DLD1 (cell line): Measurements from ENCODE around the gene SLIT3.

ENCODE experiments used
- in situ Hi-C: cut with HindIII; loops from 2 replicates; pipeline ENCODE4 v1.10.0; 2017; ENCODE audit warnings: low sequenced_read_pairs

SLIT3 gene

GRCh38 chr5:168944004-168944403 is 356.9 kb downstream of the SLIT3 start:
- in situ Hi-C loops: no loop called here

GRCh38 chr5:168943091-168943884 is 357.7 kb downstream of the SLIT3 start:
- in situ Hi-C loops: no loop called here

- in situ Hi-C loops: no loop called here
These were observed 359.0 kb downstream of the SLIT3 start for GRCh38 chr5:168941901-168942300.

GRCh38 chr5:168940712-168941111 is 360.2 kb downstream of the SLIT3 start:
- in situ Hi-C loops: no loop called here

DNA sequence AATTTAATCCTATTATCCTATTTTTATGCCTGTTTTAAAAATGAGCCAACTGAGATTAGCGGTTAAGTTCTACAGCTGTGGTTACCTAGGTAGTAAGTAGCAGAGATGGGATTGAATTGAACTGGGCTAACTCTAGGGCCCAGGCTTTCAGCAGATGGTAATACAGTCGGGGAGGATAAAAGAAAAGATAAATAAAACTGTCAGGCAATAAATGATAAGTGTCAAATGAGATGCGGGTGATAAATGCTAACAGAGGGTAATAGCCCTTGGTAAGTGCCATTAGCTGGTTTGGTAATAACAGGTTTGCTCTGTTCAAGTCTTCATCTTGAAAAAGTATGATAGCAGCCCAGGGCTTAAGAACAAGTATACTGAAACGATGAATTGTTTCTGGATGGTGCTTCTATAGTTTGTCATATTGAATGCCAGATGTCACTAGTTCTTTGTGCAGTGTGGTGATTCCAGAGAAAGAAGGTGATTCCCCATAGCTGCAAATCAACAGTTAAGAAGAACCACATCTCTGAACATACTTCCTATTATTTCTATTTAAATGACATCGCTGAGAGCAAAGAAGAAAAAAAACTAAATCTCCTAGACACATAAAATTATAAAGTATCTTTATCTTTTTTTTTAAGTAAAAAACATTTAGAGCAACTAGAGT is 360.9 kb downstream of the SLIT3 start:
- in situ Hi-C loops: no loop called here

- in situ Hi-C loops: no loop called here
These were observed 361.7 kb downstream of the SLIT3 start for GRCh38 chr5:168939156-168939800.

- in situ Hi-C loops: no loop called here
These were observed 364.4 kb downstream of the SLIT3 start for GRCh38 chr5:168936511-168936910.

DNA sequence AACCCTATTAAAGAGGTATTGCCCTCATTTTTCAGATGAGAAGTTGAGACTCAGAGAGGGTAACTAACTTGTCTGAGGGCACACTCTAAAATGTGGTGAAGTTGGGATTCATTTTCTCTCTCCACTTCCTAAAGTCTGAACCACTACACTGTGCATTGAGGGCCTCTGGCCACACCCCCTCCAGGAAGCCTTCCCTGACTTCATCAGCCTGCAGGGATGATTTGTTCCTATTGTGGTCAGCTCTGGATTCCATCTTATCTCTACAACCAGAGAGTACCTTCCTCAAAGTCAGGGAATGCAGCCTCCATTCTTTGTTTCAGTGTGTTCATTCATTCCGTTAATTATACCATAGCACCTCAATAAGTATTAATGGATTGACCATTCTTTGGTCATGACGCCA is 365.8 kb downstream of the SLIT3 start:
- in situ Hi-C loops: no loop called here

DNA sequence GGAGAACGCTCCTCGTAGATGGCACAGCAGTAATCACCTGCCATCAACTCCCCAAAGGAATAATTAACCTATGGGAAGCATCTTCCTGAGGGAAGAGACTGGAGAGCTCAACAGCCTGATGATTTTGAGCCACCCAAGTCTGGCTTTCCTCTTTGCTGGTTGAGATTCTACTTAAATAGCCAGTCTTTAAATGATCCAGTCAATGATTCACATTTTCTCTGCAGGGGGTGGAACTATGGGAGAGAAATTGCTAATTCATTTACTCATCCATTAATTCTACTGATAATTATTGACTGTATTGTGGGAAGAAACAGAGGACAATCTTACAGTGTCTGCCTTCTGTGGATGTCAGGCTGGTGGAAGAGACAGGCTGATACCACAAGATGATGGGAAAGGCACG is 366.8 kb downstream of the SLIT3 start:
- in situ Hi-C loops: no loop called here

DNA sequence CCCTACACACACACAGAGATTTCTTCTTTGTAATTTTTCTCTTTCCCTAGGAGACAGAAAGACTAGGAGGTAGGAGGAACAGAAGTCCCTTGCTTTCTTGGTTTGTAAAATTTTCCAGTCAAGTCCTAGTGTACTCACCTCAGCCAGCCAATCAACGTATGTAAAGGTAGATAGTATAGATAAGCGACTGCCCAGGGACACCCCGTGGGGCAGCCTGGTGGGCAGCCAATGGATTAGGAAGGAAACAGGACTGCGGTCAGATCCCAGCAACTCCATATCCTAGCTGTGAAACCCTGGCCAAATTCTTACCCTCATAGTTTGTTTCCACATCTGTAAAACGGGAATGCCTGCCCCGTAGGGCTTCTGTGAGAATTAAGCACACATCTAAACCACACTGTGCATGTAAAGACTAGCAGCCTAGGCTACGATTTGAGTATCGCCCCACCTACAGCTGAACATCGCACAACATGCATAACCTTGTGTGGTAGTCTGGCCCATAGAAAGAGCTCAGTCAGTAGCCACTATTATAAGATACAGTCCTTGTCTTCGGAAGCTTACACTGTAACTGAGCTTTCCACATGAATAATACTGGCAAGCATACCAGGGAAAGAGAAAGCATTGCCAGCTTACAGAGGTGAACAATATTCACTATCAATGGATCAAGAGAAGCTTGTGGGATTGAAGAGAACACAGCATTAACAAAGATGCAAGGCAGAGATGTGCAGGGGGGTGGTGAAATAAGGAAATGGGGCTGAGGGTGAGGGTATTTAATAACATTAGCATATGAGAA is 368.3 kb downstream of the SLIT3 start:
- in situ Hi-C loops: no loop called here

- in situ Hi-C loops: no loop called here
These were observed 369.1 kb downstream of the SLIT3 start for GRCh38 chr5:168931638-168932345.

GRCh38 chr5:168929656-168930055 is 371.3 kb downstream of the SLIT3 start:
- in situ Hi-C loops: no loop called here

DNA sequence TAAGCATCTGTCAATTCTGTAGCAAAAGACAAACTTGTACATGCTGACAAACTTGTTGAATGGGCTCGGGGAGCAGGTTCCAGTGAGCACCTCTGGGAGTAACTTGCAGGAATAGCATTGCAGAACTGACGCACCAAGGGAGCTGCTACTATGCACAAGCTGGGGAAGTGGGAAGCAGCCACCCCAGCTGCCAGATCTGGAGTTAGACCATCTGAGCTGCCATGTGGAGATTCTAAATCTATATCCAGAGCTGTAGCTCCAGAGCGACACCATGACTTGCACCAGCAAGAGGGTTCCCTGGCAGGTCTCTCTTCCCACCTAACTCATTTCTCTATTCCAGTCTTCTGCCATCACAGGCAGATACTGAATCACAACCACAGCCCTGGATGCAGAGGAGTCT is 375.8 kb downstream of the SLIT3 start:
- in situ Hi-C loops: no loop called here

DNA sequence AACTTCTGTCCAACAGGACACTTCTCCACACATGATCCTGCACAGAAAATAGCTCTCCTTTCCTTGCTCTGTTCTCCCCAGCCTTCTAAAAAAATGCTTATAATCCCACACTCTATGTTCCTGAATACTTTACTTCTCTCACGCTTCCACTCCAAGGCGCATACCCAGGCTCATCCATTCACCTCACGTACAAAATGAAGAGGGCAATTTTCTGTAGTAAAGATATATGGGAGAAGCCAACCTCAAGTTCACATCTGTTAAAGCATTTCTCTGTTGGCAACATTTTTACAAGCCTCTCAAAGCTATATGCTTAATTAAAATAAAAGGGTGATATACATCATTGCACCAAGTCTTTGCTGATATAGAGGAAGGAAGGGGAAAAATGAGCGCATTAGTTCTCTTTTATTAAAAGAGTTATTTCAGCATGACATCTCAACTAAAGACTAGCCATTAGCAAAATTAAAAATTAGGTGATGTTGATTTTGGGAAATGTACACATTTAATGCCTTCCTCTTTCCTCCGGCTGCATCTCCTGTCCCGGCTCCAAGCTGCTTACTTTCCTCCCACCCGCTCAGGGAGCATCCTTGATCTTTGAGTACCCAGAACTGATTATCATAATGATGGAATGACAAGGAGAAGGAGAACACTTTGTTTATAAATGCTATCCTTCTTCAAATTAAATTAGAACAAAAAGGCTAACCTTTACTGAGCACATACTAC is 379.6 kb downstream of the SLIT3 start:
- in situ Hi-C loops: no loop called here

DNA sequence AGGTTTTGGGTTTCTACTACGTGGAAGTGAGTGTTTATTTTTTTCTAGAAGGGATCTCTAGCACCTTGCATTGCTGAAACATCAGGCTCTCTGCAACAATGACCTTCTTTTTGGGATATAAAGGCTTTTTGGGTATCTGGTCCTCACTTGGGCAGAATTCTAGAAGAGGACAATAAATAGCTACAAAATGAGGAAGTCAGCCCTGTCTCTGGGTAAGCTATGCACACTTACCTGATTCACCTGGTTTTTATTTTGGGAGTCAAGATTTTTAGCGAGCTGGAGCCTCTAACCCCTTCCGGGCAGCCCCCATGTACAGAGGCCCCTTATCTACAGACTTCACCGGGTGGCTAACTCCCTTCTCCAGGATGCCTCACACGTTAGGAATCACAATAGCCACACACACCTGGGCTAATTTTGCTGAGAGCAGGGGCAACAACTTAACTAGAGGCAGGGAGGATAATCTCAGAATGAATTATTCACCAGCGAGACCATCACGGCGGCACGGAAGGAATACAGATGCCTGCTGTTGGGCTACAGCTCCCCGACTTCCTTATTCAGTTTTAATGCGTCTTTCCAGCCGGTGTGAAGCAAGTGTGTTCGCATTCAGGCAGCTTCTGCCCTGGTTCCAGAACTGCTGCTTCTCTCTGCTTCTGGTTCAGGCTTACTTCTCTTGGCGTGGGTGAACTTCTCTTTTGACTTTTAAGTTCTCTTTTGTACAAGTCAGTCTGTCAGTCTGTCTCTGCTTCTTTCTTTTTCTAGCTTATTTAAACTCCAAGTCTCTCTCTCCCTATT is 380.7 kb downstream of the SLIT3 start:
- in situ Hi-C loops: no loop called here

DNA sequence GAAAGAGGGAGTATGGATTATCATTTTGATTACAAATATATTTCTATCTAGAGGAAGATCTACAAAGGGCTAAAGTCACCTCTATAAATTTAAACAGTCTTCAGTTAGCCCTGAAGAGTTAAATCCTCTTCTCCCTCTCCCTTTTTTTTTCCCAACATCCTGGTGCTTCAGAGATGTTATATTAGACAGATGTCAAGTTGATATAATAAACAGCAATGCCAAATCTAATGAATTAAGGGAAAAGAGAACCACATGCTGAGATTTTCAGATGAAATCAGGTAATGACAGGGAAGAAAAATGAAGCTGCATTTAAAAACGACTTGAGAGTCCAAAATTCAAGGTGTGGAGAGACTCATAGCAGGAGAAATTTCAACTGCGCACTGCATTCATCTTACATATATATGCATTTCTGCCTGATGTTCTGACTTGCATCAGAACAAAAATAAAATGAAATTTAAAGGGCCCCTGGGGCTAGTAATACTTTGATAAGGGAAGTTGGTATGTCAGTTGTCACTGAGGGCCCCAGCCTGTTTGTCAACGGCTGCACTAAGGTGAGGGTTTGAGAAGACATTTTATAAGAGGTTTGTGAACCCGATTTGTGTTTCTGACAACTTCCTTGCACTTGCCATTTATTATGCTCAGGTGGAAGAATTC is 382.9 kb downstream of the SLIT3 start:
- in situ Hi-C loops: no loop called here

DNA sequence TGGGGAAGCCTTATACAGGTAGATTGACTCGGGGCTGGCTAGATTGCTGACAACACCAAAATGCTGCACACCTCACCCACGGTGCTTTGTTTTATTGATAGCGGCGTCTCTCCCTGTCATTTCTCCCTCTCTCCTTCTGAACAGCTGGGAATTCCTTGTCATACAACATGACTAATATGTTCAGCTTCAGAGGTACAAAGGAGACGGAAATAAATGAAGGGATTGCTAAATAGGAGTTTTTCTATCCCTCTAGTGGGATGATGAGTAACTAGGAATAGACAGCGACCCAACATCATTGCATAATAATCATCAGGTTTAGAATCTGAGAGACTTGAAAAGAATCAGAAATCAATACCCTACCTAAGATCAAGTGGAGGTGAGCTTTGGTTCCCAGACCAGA is 384.1 kb downstream of the SLIT3 start:
- in situ Hi-C loops: no loop called here

DNA sequence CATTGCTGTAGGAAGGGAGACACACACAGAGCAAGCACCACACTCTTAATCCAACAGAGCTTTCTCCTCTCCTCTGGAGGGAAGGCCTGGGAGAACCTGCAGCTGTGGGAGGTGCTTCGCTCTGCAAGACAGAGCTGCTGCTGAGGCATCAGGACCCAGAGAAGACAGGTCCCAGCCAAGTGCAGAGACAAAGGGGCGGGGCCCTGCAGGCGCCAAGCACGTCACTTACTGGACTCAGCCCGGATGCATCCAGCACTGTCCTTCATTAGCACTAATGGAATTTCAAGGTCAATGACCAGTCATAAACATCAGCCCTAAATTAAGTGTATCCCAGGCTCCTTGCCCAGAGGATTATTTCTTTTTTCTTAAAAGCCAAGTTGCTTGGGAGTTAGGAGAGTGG is 384.7 kb downstream of the SLIT3 start:
- in situ Hi-C loops: no loop called here

DNA sequence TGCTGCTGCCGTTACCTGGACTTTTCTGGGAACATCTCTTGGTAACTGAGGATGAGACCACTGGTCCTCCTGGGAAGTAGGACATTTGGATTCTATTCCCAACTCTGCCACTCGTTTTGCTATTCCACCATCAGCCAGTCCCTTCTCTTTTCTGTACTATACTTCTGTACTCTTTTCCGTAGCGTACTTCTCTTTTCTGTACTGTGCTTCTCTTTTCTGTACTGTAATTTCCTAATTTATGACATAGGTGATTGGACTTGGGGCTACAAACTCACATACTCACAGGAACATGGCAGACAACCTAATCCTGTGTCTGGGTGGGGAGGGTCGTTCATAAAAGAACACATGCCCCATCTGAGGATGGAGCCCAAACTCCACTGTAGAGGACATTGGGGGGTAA is 386.4 kb downstream of the SLIT3 start:
- in situ Hi-C loops: no loop called here
